HepG2 (cell line): ENCODE data around the gene SSH3. TPM values are rescaled to one million over a fixed set of nuclear protein-coding genes. Genes with fewer than 3 reads are reported as not detected.
A peak's percentile ranks its signal among the peaks of the same experiment; 100 is the strongest.

ENCODE experiments used
- ATF6 ChIP-seq: sonication (generic); formaldehyde crosslinking; conservative IDR thresholded peaks from 2 replicates; pipeline ENCODE4 v1.4.0; 2020; ENCODE audit warnings: missing genetic modification reagents
- EEA1 ChIP-seq: sonication (generic); formaldehyde crosslinking; IDR thresholded peaks from 2 replicates; pipeline ENCODE4 v1.5.1; 2020; ENCODE audit warnings: mild to moderate bottlenecking, missing genetic modification reagents, borderline replicate concordance
- FOXP1 ChIP-seq, 2 experiments: fragments of 450-650 bp in 1 of 2; IDR thresholded peaks; 2 replicates each; pipeline ENCODE4 v1.6.1; 2017 to 2018; ENCODE audit warnings: antibody characterized with exemption in 1 of 2
- GATAD1 ChIP-seq: IDR thresholded peaks from 2 replicates; pipeline ENCODE4 v1.6.1; 2016; ENCODE audit warnings: missing genetic modification reagents, missing compliant biosample characterization
- GRHL1 ChIP-seq: sonication (generic); formaldehyde crosslinking; conservative IDR thresholded peaks from 2 replicates; pipeline ENCODE4 v1.8.0; 2022; ENCODE audit warnings: missing genetic modification reagents
- HOXD1 ChIP-seq: sonication (generic); formaldehyde crosslinking; IDR thresholded peaks from 2 replicates; pipeline ENCODE4 v1.5.0; 2020; ENCODE audit warnings: missing genetic modification reagents
- KLF9 ChIP-seq: IDR thresholded peaks from 2 replicates; pipeline ENCODE4 v1.6.1; 2016; ENCODE audit warnings: low read depth
- MXD4 ChIP-seq: IDR thresholded peaks from 2 replicates; pipeline ENCODE4 v1.6.1; 2016; ENCODE audit warnings: mild to moderate bottlenecking, missing biosample characterization, missing genetic modification reagents
- NR2F2 ChIP-seq: IDR thresholded peaks from 2 replicates; pipeline ENCODE4 v1.6.1; 2012; ENCODE audit warnings: low read depth, inconsistent platforms, borderline replicate concordance
- NRL ChIP-seq: sonication (generic); formaldehyde crosslinking; IDR thresholded peaks from 2 replicates; pipeline ENCODE4 v1.5.0; 2020; ENCODE audit warnings: missing genetic modification reagents, mild to moderate bottlenecking, moderate library complexity, borderline replicate concordance
- PAF1 ChIP-seq: IDR thresholded peaks from 2 replicates; pipeline ENCODE4 v1.6.1; 2016; ENCODE audit warnings: missing genetic modification reagents, missing compliant biosample characterization
- SMAD9 ChIP-seq: sonication (generic); formaldehyde crosslinking; IDR thresholded peaks from 2 replicates; pipeline ENCODE4 v1.5.1; 2020; ENCODE audit warnings: mild to moderate bottlenecking, missing genetic modification reagents
- SOX13 ChIP-seq, 3 experiments: fragments of 450-650 bp in 1 of 3; sonication (generic) in 1 of 3; formaldehyde crosslinking in 1 of 3; IDR thresholded peaks in 2 of 3; conservative IDR thresholded peaks in 1 of 3; 2 replicates each; pipeline versions ENCODE4 v1.5.0 to v1.6.1; 2016 to 2020; ENCODE audit warnings: antibody characterized with exemption in 1 of 3, mild to moderate bottlenecking in 1 of 3, missing compliant biosample characterization in 1 of 3, missing genetic modification reagents in 1 of 3, moderate library complexity in 1 of 3
- ZFAT ChIP-seq: sonication (generic); formaldehyde crosslinking; conservative IDR thresholded peaks from 2 replicates; pipeline ENCODE4 v1.8.1; 2023; ENCODE audit warnings: missing genetic modification reagents, inconsistent platforms
- ZNF337 ChIP-seq: sonication (generic); formaldehyde crosslinking; IDR thresholded peaks from 2 replicates; pipeline ENCODE4 v1.5.1; 2020; ENCODE audit warnings: missing genetic modification reagents, low read depth, mild to moderate bottlenecking, borderline replicate concordance
- ZNF562 ChIP-seq: sonication (generic); formaldehyde crosslinking; IDR thresholded peaks from 2 replicates; pipeline ENCODE4 v1.8.0; 2022; ENCODE audit warnings: missing genetic modification reagents, borderline replicate concordance
- ZNF576 ChIP-seq: sonication (generic); formaldehyde crosslinking; IDR thresholded peaks from 2 replicates; pipeline ENCODE4 v1.4.0; 2020; ENCODE audit warnings: mild to moderate bottlenecking, missing genetic modification reagents
- ZNF644 ChIP-seq: IDR thresholded peaks from 2 replicates; pipeline ENCODE4 v1.6.1; 2016; ENCODE audit warnings: low read depth
- ZNF687 ChIP-seq: sonication (generic); formaldehyde crosslinking; IDR thresholded peaks from 2 replicates; pipeline ENCODE4 v1.5.1; 2020; ENCODE audit warnings: mild to moderate bottlenecking, missing genetic modification reagents, moderate library complexity
- ZNF703 ChIP-seq: sonication (generic); formaldehyde crosslinking; IDR thresholded peaks from 2 replicates; pipeline ENCODE4 v1.5.1; 2020; ENCODE audit warnings: missing genetic modification reagents, mild to moderate bottlenecking, moderate library complexity, borderline replicate concordance
- polyA plus RNA-seq, 8 experiments: library from polyadenylated mRNA; depleted of rRNA in 3 of 8; stranded (reverse) in 7 of 8; unstranded in 1 of 8; fragments of >200 nt; fragmentation: Illumina TruSeq in 4 of 8; extraction: Trizol in 4 of 8; gene quantifications; 2 replicates each; pipeline versions ENCODE4 v1.2.1 to v1.2.3, GENCODE V29; 2011 to 2016; ENCODE audit warnings: low read depth in 4 of 8, missing spikeins in 1 of 8, mixed read lengths in 1 of 8; ENCODE audit not compliant: insufficient read depth in 1 of 8
- total RNA-seq, 5 experiments: library from RNA; depleted of rRNA; stranded (reverse); fragments of >200 nt; fragmentation: Illumina TruSeq; extraction: Trizol; gene quantifications; 2 replicates each; pipeline ENCODE4 v1.2.3, GENCODE V29; 2016; ENCODE audit warnings: low read depth in 1 of 5

Gene SSH3
- total and polyA plus RNA-seq, 2 of the 13 experiments (the other 11 are each of a cell fraction or from before 2014, with no cell fraction given), result 12.4 to 18.8 TPM

GRCh38 chr11:67288452-67289225, 14.7 kb upstream of the SSH3 start (continued):
- TF ChIP-seq EEA1 (CRISPR knock-in tag) (no peak), ATF6 (CRISPR knock-in tag) (no peak), PAF1 (no peak), SMAD9 (CRISPR knock-in tag) (peak; percentile 95; the same call in 1 of the 2 replicates), ZNF687 (CRISPR knock-in tag) (peak; percentile 99), FOXP1 (IDR thresholded peaks at IDR 0.05) (no peak), FOXP1 (CRISPR knock-in tag; IDR thresholded peaks at IDR 0.05) (peak; percentile 27; the same call in 1 of the 2 replicates), ZNF703 (CRISPR knock-in tag) (peak; percentile 72; the same call in 1 of the 2 replicates), ZNF562 (CRISPR knock-in tag) (no peak), GRHL1 (CRISPR knock-in tag) (no peak), GATAD1 (CRISPR knock-in tag) (peak; percentile 78), ZFAT (0 out of 2 replicates have a peak, but pooled peaks have one; percentile 33), HOXD1 (CRISPR knock-in tag) (peak; percentile 72; the same call in 1 of the 2 replicates), SOX13 (IDR thresholded peaks at IDR 0.05) (no peak), SOX13 (CRISPR knock-in tag; conservative IDR thresholded peaks at IDR 0.05 in 1 of 2, IDR thresholded peaks at IDR 0.05 in 1 of 2) (peak in 1 of 2 experiments; percentile 30; a peak in 2 of 4 replicates), MXD4 (CRISPR knock-in tag) (peak; percentile 78), NRL (CRISPR knock-in tag) (peak; percentile 5; the same call in 1 of the 2 replicates), ZNF337 (CRISPR knock-in tag) (peak; percentile 81; the same call in 1 of the 2 replicates), ZNF644 (no peak), KLF9 (no peak; the same call in 1 of the 2 replicates), NR2F2 (peak; percentile 39; the same call in 1 of the 2 replicates), ZNF576 (CRISPR knock-in tag) (no peak)
